Thyroid gland (tissue), 4 donors: Measurements from ENCODE around the gene ACSL1.

Experiments used
- CTCF ChIP-seq, 6 experiments: fragments of 200-600 bp in 3 of 6; fragments of 450-650 bp in 3 of 6; sonication (generic) in 3 of 6; IDR thresholded peaks; one replicate each; pipeline ENCODE4 v1.5.1; 2016 to 2019; ENCODE audit warnings: antibody characterized with exemption in 6 of 6, mild to moderate bottlenecking in 2 of 6, inconsistent platforms in 1 of 6, moderate library complexity in 1 of 6
- POLR2A ChIP-seq, 2 donors: fragments of 450-650 bp; IDR thresholded peaks; one replicate each; pipeline ENCODE4 v1.6.1; 2017; ENCODE audit warnings: antibody characterized with exemption in 2 of 2, mild to moderate bottlenecking in 2 of 2, moderate library complexity in 1 of 2

GRCh38 chr4:184846531-184846930 is 20.8 kb upstream of the ACSL1 start:
- TF ChIP-seq POLR2A (IDR thresholded peaks at IDR 0.05) = no peak
- TF ChIP-seq CTCF (IDR thresholded peaks at IDR 0.05) = no peak
